ENCODE data around the gene SLC9B1. TPM values are rescaled to one million over a fixed set of nuclear protein-coding genes. Genes with fewer than 3 reads are reported as not detected.

SLC9B1 gene
- total and polyA plus RNA-seq, 2 of the 8 experiments (the other 6 are each of a cell fraction or from before 2014, with no cell fraction given), result 0.08 to 0.19 TPM

- FAIRE-seq (no peak), DNase-seq (ENCODE audit: low read depth in 1 of 2, low spot score in 2 of 2) (no peak)
- Histone ChIP-seq H2BK5ac (ENCODE audit: low read depth, low read length) (peak overlapping the region; percentile 96), H3K27ac (ENCODE audit: low read depth, low read length) (peak overlapping the region; percentile 98), H3K79me2 (ENCODE audit: control insufficient read depth in 1 of 2, insufficient read depth in 2 of 2, low read length in 2 of 2) (peaks cover 0 to 83% of the 10 kb centered on the region in 2 experiments; a peak in 2 of 4 replicates), H3K18ac (ENCODE audit: extremely low read depth, low read length) (peak overlapping the region; percentile 93; the same call in 1 of the 2 replicates), H2BK15ac (ENCODE audit: low read length) (no peak overlapping the region), H3K9ac (replicated peaks in 1 of 4; ENCODE audit: extremely low read depth in 1 of 4, low read depth in 3 of 4, low read length in 3 of 4) (peak overlapping the region; percentile 94 to 99 (median 96)), H3K36me3 (ENCODE audit: control insufficient read depth in 2 of 4, insufficient read depth in 4 of 4, low read length in 3 of 4) (peaks cover 0 to 11% (median 4%) of the 10 kb centered on the region in 4 experiments; a peak in 6 of 8 replicates), H2AFZ (ENCODE audit: low read length) (peak overlapping the region; percentile 59; the same call in 1 of the 2 replicates), H3K23me2 (ENCODE audit: low read depth, low read length) (peaks cover 6% of the 10 kb centered on the region), H4K5ac (ENCODE audit: insufficient read length, low read depth, low read length) (peak overlapping the region; percentile 82), H3K4me1 (replicated peaks in 1 of 4; ENCODE audit: control insufficient read depth in 3 of 4, insufficient read depth in 4 of 4, low read length in 3 of 4) (0 out of 7 replicates have a peak, but pooled peaks cover 0 to 2% (median 0%) of the 10 kb centered on the region in 4 experiments), H2AK5ac (ENCODE audit: low read depth, low read length) (no peak overlapping the region), H3K4ac (replicated peaks; ENCODE audit: insufficient read length, low read depth, low read length) (peak overlapping the region; percentile 71), H2BK120ac (replicated peaks; ENCODE audit: low read depth, low read length) (peak overlapping the region; percentile 13), H2BK12ac (ENCODE audit: low read depth, low read length) (no peak overlapping the region; the same call in 1 of the 2 replicates), H4K91ac (replicated peaks; ENCODE audit: insufficient read length, low read length) (no peak overlapping the region), H3K4me3 (ENCODE audit: extremely low read depth in 1 of 4, insufficient read depth in 2 of 4, low read depth in 3 of 4, low read length in 4 of 4) (peak overlapping the region; percentile 73 to 86 (median 78)), H3K14ac (ENCODE audit: insufficient read length) (peak overlapping the region; percentile 97), H3K4me2 (ENCODE audit: insufficient read depth in 1 of 2, low read depth in 2 of 2, low read length in 2 of 2) (peak overlapping the region; percentile 84 to 92), H2BK20ac (ENCODE audit: low read length) (no peak overlapping the region), H3K27me3 (replicated peaks in 1 of 4; ENCODE audit: control insufficient read depth in 3 of 4, extremely low read depth in 1 of 4, insufficient read depth in 3 of 4, low read length in 3 of 4) (no peaks in the 10 kb centered on the region), H4K8ac (ENCODE audit: extremely low read depth, insufficient read depth, low read length) (peak overlapping the region; percentile 89; the same call in 1 of the 2 replicates), H3K79me1 (ENCODE audit: low read depth, low read length) (no peaks in the 10 kb centered on the region; the same call in 1 of the 2 replicates), H3K56ac (replicated peaks; ENCODE audit: insufficient read length, low read depth, low read length) (peak overlapping the region; percentile 24), H3K9me3 (ENCODE audit: insufficient read depth in 2 of 2, low read depth in 1 of 2, low read length in 1 of 2) (no peaks in the 10 kb centered on the region), H4K20me1 (replicated peaks in 1 of 2; ENCODE audit: control insufficient read depth in 1 of 2, insufficient read depth in 2 of 2, low read length in 2 of 2) (no peaks in the 10 kb centered on the region), H3K23ac (ENCODE audit: insufficient read length) (no peak overlapping the region)
- ChIA-PET CTCF (ENCODE audit: partially characterized antibody) (interaction anchor here (0.9 kb wide), 1 partner anchor 11 kb away, joined by 5 read pairs; no protein-coding TSS in a partner anchor), POLR2A (ENCODE audit: partially characterized antibody) (interaction anchor here (0.6 to 5.4 kb wide), 24 partner anchors 8 to 434 kb away, joined by 3 to 127 read pairs (median 4); partner anchors contain the start of genes MANBA and UBE2D3)
- 16% methylated on average over 19 of the region's 19 CpGs; no CpG with 5 or more reads in 1 of the 2 experiments for WGBS, 2 experiments (ENCODE audit: extremely low coverage in 1 of 2, insufficient coverage in 1 of 2, insufficient read length in 1 of 2, insufficient replicate concordance in 2 of 2, low coverage in 1 of 2, low lambda C conversion rate in 2 of 2, missing lambda C conversion rate in 1 of 2)
Measured at GRCh38 chr4:102869569-102870197, 149.8 kb downstream of the SLC9B1 start.

Data from H1 (cell line).